GM12878 (cell line): ENCODE data around the gene ACADL. TPM values are rescaled to one million over a fixed set of nuclear protein-coding genes. Genes with fewer than 3 reads are reported as not detected.

ENCODE experiments used
- ATAC-seq: fragments of 200-7000 bp; cut with Tn5 transposase; 3 replicates; pipeline ENCODE4 v1.9.1; 2020; ENCODE audit warnings: mild to moderate bottlenecking, moderate library complexity
- BruUV-seq: library from RNA; stranded (reverse); fragments of 400-500 nt; replicated peaks from 2 replicates; lab custom pipeline; 2021; lab: Mats Ljungman, UMichigan
- CTCF ChIA-PET: fragments of 300-600 bp; sonication (Branson Sonifier 250); formaldehyde crosslinking; extraction: SDS; loops from one replicate; lab custom pipeline; 2021; ENCODE audit warnings: inconsistent platforms; lab: Yijun Ruan, JAX
- POLR2A ChIA-PET: fragments of 350-600 bp; formaldehyde crosslinking; extraction: SDS; loops from one replicate; lab custom pipeline; 2021; ENCODE audit warnings: inconsistent platforms; lab: Charles Lee
- RAD21 ChIA-PET: fragments of 300-600 bp; sonication (Branson Sonifier 250); formaldehyde crosslinking; loops from one replicate; lab custom pipeline; 2023; ENCODE audit warnings: antibody characterized with exemption; ENCODE audit not compliant: unreplicated experiment; lab: Charles Lee
- SMC1A ChIA-PET: fragments of 300-600 bp; sonication (Branson Sonifier 250); formaldehyde crosslinking; loops from one replicate; lab custom pipeline; 2023; ENCODE audit not compliant: unreplicated experiment, uncharacterized antibody; lab: Charles Lee
- DNase-seq: peaks from one replicate; pipeline ENCODE4 v3.0.0-alpha.2; 2011; ENCODE audit warnings: low read depth, low spot score
- FAIRE-seq: peaks from 3 replicates; lab custom pipeline; 2011; peaks lifted over from hg19 to GRCh38; lab: Jason Lieb, UNC
- H2AFZ ChIP-seq: 2 replicates; pipeline ENCODE4 v1.6.0; 2011; ENCODE audit warnings: low read depth, low read length, control low read depth; ENCODE audit not compliant: control insufficient read depth
- H3K27ac ChIP-seq: 2 replicates; pipeline ENCODE4 v1.5.1; 2011; ENCODE audit warnings: control low read depth; ENCODE audit not compliant: control insufficient read depth, insufficient read depth
- H3K27me3 ChIP-seq, 2 experiments: replicated peaks in 1 of 2; 2 replicates each; pipeline versions ENCODE4 v1.6.0 to v1.6.1; 2011; ENCODE audit warnings: low read length in 1 of 2; ENCODE audit not compliant: control insufficient read depth in 2 of 2, insufficient read depth in 2 of 2
- H3K36me3 ChIP-seq, 2 experiments: 2 replicates each; pipeline ENCODE4 v1.5.1; 2011; ENCODE audit warnings: low read length in 1 of 2; ENCODE audit not compliant: control insufficient read depth in 2 of 2, insufficient read depth in 2 of 2
- H3K4me1 ChIP-seq: 2 replicates; pipeline ENCODE4 v1.6.1; 2011; ENCODE audit warnings: mild to moderate bottlenecking, low read length, moderate library complexity, mixed read lengths; ENCODE audit not compliant: control insufficient read depth, insufficient read depth
- H3K4me2 ChIP-seq: 2 replicates; pipeline ENCODE4 v1.6.0; 2011; ENCODE audit warnings: control low read depth; ENCODE audit not compliant: control insufficient read depth, insufficient read depth
- H3K4me3 ChIP-seq: fragments of 200-600 bp; sonication (generic); 2 replicates; pipeline ENCODE4 v1.5.1; 2016
- H3K79me2 ChIP-seq: 2 replicates; pipeline ENCODE4 v1.6.0; 2011; ENCODE audit warnings: low read length; ENCODE audit not compliant: control insufficient read depth, insufficient read depth
- H3K9ac ChIP-seq: 2 replicates; pipeline ENCODE4 v1.8.0; 2011; ENCODE audit warnings: low read length, control low read depth, mixed read lengths; ENCODE audit not compliant: control insufficient read depth, insufficient read depth
- H3K9me3 ChIP-seq: replicated peaks from 3 replicates; pipeline ENCODE4 v1.5.1; 2011; ENCODE audit warnings: mild to moderate bottlenecking, low read length; ENCODE audit not compliant: control insufficient read depth, insufficient read depth
- H4K20me1 ChIP-seq: 2 replicates; pipeline ENCODE4 v1.6.0; 2011; ENCODE audit not compliant: control insufficient read depth, insufficient read depth
- ATF7 ChIP-seq: fragments of 450-650 bp; IDR thresholded peaks from 2 replicates; pipeline ENCODE4 v1.6.1; 2016; ENCODE audit warnings: low read depth, mild to moderate bottlenecking
- BMI1 ChIP-seq: fragments of 450-650 bp; IDR thresholded peaks from 2 replicates; pipeline ENCODE4 v1.6.1; 2016; ENCODE audit warnings: mild to moderate bottlenecking, moderate library complexity, borderline replicate concordance
- DPF2 ChIP-seq: fragments of 450-650 bp; IDR thresholded peaks from 2 replicates; pipeline ENCODE4 v1.6.1; 2017; ENCODE audit warnings: mild to moderate bottlenecking
- GATAD2B ChIP-seq: fragments of 450-650 bp; conservative IDR thresholded peaks from 2 replicates; pipeline ENCODE4 v1.6.1; 2017; ENCODE audit warnings: low read depth, mild to moderate bottlenecking, moderate library complexity
- HCFC1 ChIP-seq: fragments of 150-350 bp; IDR thresholded peaks from 2 replicates; pipeline ENCODE4 v1.6.1; 2014; ENCODE audit warnings: low read length
- HDAC6 ChIP-seq: fragments of 200-600 bp; sonication (generic); IDR thresholded peaks from one replicate; pipeline ENCODE4 v1.8.0; 2017; ENCODE audit warnings: antibody characterized with exemption; ENCODE audit not compliant: unreplicated experiment
- MEF2B ChIP-seq: fragments of 450-650 bp; IDR thresholded peaks from 2 replicates; pipeline ENCODE4 v1.6.1; 2018; ENCODE audit warnings: mild to moderate bottlenecking, moderate library complexity; ENCODE audit not compliant: partially characterized antibody, poor library complexity, severe bottlenecking
- MTA3 ChIP-seq: IDR thresholded peaks from 2 replicates; pipeline ENCODE4 v1.6.1; 2012; ENCODE audit warnings: low read length, inconsistent platforms, borderline replicate concordance
- NFIC ChIP-seq: IDR thresholded peaks from 2 replicates; pipeline ENCODE4 v1.6.1; 2012; ENCODE audit warnings: low read depth, mild to moderate bottlenecking, inconsistent platforms, low read length, moderate library complexity
- NFYB ChIP-seq: IDR thresholded peaks from 2 replicates; pipeline ENCODE4 v1.6.1; 2011; ENCODE audit warnings: low read depth, mild to moderate bottlenecking, low read length, improper control_type of control experiment, moderate library complexity; ENCODE audit not compliant: insufficient read depth
- NR2F1 ChIP-seq: fragments of 450-650 bp; conservative IDR thresholded peaks from 2 replicates; pipeline ENCODE4 v1.6.1; 2017; ENCODE audit warnings: mild to moderate bottlenecking
- SMAD5 ChIP-seq: IDR thresholded peaks from 2 replicates; pipeline ENCODE4 v1.6.1; 2016; ENCODE audit warnings: antibody characterized with exemption, low read depth
- SREBF1 ChIP-seq: IDR thresholded peaks from 2 replicates; pipeline ENCODE4 v1.6.1; 2012; ENCODE audit warnings: mild to moderate bottlenecking, low read length
- SREBF2 ChIP-seq: IDR thresholded peaks from 2 replicates; pipeline ENCODE4 v1.6.1; 2012; ENCODE audit warnings: mild to moderate bottlenecking, low read length
- ZNF24 ChIP-seq: fragments of 450-650 bp; IDR thresholded peaks from 2 replicates; pipeline ENCODE4 v1.6.1; 2017; ENCODE audit warnings: antibody characterized with exemption, mild to moderate bottlenecking
- ZNF274 ChIP-seq: IDR thresholded peaks from one replicate; pipeline ENCODE4 v1.8.0; 2011; ENCODE audit not compliant: insufficient read length, insufficient read depth
- ZNF384 ChIP-seq: IDR thresholded peaks from 2 replicates; pipeline ENCODE4 v1.6.1; 2012; ENCODE audit warnings: low read depth, mild to moderate bottlenecking, low read length, improper control_type of control experiment, borderline replicate concordance
- ZSCAN29 ChIP-seq: fragments of 450-650 bp; IDR thresholded peaks from 2 replicates; pipeline ENCODE4 v1.6.1; 2017; ENCODE audit warnings: mild to moderate bottlenecking, moderate library complexity
- in situ Hi-C: fragments of 300-500 bp; cut with MboI; formaldehyde crosslinking; loops from 9 replicates; pipeline ENCODE4 v1.14.3; 2018; ENCODE audit warnings: mixed read lengths
- intact Hi-C: fragments of 100-400 bp; cut with micrococcal nuclease; formaldehyde crosslinking; loops from one replicate; pipeline ENCODE4 v1.14.2; 2022; ENCODE audit not compliant: unreplicated experiment
- polyA plus RNA-seq, 11 experiments: library from polyadenylated mRNA; depleted of rRNA in 4 of 11; unstranded in 6 of 11; stranded (reverse) in 5 of 11; fragments of >200 nt; fragmentation: Nextera tagmentation in 4 of 11; fragmentation: Illumina TruSeq in 1 of 11; extraction: Ambion mirVana in 4 of 11; extraction: Trizol in 1 of 11; gene quantifications; 1 replicate in 1 of 11; 2 replicates in 10 of 11; pipeline versions ENCODE4 v1.2.1 to v1.2.3, GENCODE V29; 2011 to 2016; ENCODE audit warnings: inconsistent platforms in 2 of 11, missing spikeins in 2 of 11, low read depth in 1 of 11
- total RNA-seq, 4 experiments: library from RNA; depleted of rRNA in 3 of 4; stranded (reverse); fragments of >200 nt in 3 of 4; fragmentation: Illumina TruSeq in 1 of 4; extraction: Trizol in 1 of 4; gene quantifications; 2 replicates each; pipeline versions ENCODE4 v1.2.1 to v1.2.3, GENCODE V29; 2013 to 2021
- TF ChIP-seq, protein P1 (sequence below): fragments of 450-650 bp; conservative IDR thresholded peaks from 2 replicates; pipeline ENCODE4 v1.6.1; 2017; ENCODE audit warnings: mild to moderate bottlenecking, moderate library complexity

The ACADL gene
- total and polyA plus RNA-seq, 10 of the 15 experiments (the other 5 are each of a cell fraction or from before 2014, with no cell fraction given), result not detected

DNA sequence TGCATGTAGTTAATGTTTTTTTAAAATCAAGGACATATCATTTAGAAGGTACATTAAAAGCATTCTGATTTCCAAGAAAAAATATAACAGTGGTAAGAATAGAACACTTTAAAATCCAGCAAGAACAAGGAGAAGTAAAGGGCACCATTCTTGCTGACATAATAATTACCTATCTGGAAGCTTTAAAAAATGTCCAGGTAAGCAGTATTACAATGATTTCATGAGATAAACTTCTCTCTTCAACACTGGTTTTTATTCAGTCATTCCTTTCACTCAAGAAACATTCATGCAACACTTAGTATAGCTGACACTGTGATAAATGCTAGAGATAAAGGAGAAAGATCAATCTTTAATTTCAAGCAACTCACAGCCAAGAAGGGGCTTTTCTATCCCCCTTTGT lies 51.2 kb downstream of the ACADL start:
- H3K79me2 ChIP-seq, result peaks cover 4% of the 10 kb centered on the region; the same call in 1 of the 2 replicates
- intact Hi-C loops (no loop called here), in situ Hi-C loops (no loop called here)
- ChIA-PET POLR2A (no interaction called here), SMC1A (interaction anchor here (1.0 to 1.7 kb wide), 3 partner anchors 14 to 19 kb away, joined by 5 to 7 read pairs (median 5); no protein-coding TSS in a partner anchor), RAD21 (interaction anchor here (2.1 kb wide), 1 partner anchor 19 kb away, joined by 6 read pairs; no protein-coding TSS in a partner anchor), CTCF (no interaction called here)
- TF ChIP-seq ZSCAN29, result no peak
- TF ChIP-seq DPF2, result no peak
- TF ChIP-seq GATAD2B, result no peak
- TF ChIP-seq HDAC6, result no peak
- no peak for TF ChIP-seq BMI1
- TF ChIP-seq SREBF1, result no peak
- TF ChIP-seq MEF2B, result no peak
- no peak for TF ChIP-seq SREBF2
- TF ChIP-seq NFYB, result no peak
- no peak for TF ChIP-seq HCFC1
- no peak for TF ChIP-seq NFIC
- TF ChIP-seq SMAD5, result no peak
- TF ChIP-seq NR2F1, result no peak
- TF ChIP-seq ATF7, result no peak
- no peak for TF ChIP-seq ZNF274
- TF ChIP-seq, protein P1, sequence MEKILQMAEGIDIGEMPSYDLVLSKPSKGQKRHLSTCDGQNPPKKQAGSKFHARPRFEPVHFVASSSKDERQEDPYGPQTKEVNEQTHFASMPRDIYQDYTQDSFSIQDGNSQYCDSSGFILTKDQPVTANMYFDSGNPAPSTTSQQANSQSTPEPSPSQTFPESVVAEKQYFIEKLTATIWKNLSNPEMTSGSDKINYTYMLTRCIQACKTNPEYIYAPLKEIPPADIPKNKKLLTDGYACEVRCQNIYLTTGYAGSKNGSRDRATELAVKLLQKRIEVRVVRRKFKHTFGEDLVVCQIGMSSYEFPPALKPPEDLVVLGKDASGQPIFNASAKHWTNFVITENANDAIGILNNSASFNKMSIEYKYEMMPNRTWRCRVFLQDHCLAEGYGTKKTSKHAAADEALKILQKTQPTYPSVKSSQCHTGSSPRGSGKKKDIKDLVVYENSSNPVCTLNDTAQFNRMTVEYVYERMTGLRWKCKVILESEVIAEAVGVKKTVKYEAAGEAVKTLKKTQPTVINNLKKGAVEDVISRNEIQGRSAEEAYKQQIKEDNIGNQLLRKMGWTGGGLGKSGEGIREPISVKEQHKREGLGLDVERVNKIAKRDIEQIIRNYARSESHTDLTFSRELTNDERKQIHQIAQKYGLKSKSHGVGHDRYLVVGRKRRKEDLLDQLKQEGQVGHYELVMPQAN, result no peak
- no peak for TF ChIP-seq MTA3
- TF ChIP-seq ZNF384, result no peak
- TF ChIP-seq ZNF24, result no peak
- H3K27me3 ChIP-seq, result no peaks in the 10 kb centered on the region
- DNase-seq (no peak), FAIRE-seq (no peak), ATAC-seq (no peak)
- no peak overlapping the region for H3K4me2 ChIP-seq
- H3K9me3 ChIP-seq, result no peaks in the 10 kb centered on the region
- no peak overlapping the region for H3K4me3 ChIP-seq
- no peaks in the 10 kb centered on the region for H3K4me1 ChIP-seq
- H3K27ac ChIP-seq, result no peak overlapping the region
- no peaks in the 10 kb centered on the region for H4K20me1 ChIP-seq
- H3K36me3 ChIP-seq, result no peaks in the 10 kb centered on the region
- no peak overlapping the region for H2AFZ ChIP-seq
- BruUV-seq, result no TSS peak
- no peak overlapping the region for H3K9ac ChIP-seq
